ENCODE data around the gene PDGFRA.
A peak's percentile ranks its signal among the peaks of the same experiment; 100 is the strongest.

PDGFRA gene

GRCh38 chr4:54255881-54256280, 26.8 kb downstream of the PDGFRA start:
- DNase-seq (ENCODE audit: low read depth) = no peak

- DNase-seq (ENCODE audit: low read depth) = no peak
Observed at GRCh38 chr4:54256491-54257486, 27.7 kb downstream of the PDGFRA start.

GRCh38 chr4:54265366-54265765, 36.3 kb downstream of the PDGFRA start:
- no peak for DNase-seq (ENCODE audit: low read depth)

- no peak for DNase-seq (ENCODE audit: low read depth)
Observed at GRCh38 chr4:54268151-54268550, 39.1 kb downstream of the PDGFRA start.

GRCh38 chr4:54271464-54271863, 42.4 kb downstream of the PDGFRA start:
- DNase-seq (ENCODE audit: low read depth) = no peak

- DNase-seq (ENCODE audit: low read depth) = no peak
Observed at GRCh38 chr4:54272051-54272450, 43.0 kb downstream of the PDGFRA start.

- no peak for DNase-seq (ENCODE audit: low read depth)
Observed at GRCh38 chr4:54274264-54274663, 45.2 kb downstream of the PDGFRA start.

GRCh38 chr4:54274795-54275665, 45.9 kb downstream of the PDGFRA start:
- no peak for DNase-seq (ENCODE audit: low read depth)

GRCh38 chr4:54276641-54277430, 47.7 kb downstream of the PDGFRA start:
- no peak for DNase-seq (ENCODE audit: low read depth)

GRCh38 chr4:54277691-54278090, 48.6 kb downstream of the PDGFRA start:
- peak; percentile 60 for DNase-seq (ENCODE audit: low read depth)

GRCh38 chr4:54278216-54278615, 49.1 kb downstream of the PDGFRA start:
- no peak for DNase-seq (ENCODE audit: low read depth)

GRCh38 chr4:54281054-54281766, 52.1 kb downstream of the PDGFRA start:
- peak; percentile 98 for DNase-seq (ENCODE audit: low read depth)

GRCh38 chr4:54282837-54283236, 53.7 kb downstream of the PDGFRA start:
- no peak for DNase-seq (ENCODE audit: low read depth)

- DNase-seq (ENCODE audit: low read depth) = no peak
Observed at GRCh38 chr4:54289316-54289715, 60.2 kb downstream of the PDGFRA start.

- no peak for DNase-seq (ENCODE audit: low read depth)
Observed at GRCh38 chr4:54290980-54291379, 61.9 kb downstream of the PDGFRA start.

GRCh38 chr4:54296548-54297203, 67.6 kb downstream of the PDGFRA start:
- DNase-seq (ENCODE audit: low read depth) = no peak

- no peak for DNase-seq (ENCODE audit: low read depth)
Observed at GRCh38 chr4:54308110-54308509, 79.0 kb downstream of the PDGFRA start.

- DNase-seq (ENCODE audit: low read depth) = no peak
Observed at GRCh38 chr4:54315561-54316538, 86.8 kb downstream of the PDGFRA start.

GRCh38 chr4:54317690-54318089, 88.6 kb downstream of the PDGFRA start:
- DNase-seq (ENCODE audit: low read depth) = no peak

GRCh38 chr4:54318904-54319303, 89.8 kb downstream of the PDGFRA start:
- no peak for DNase-seq (ENCODE audit: low read depth)

Measured in GM04503 (cell line).